ENCODE results near the gene CLTCL1.
"Not testable (repeated sequence)": the region's sequence is repeated elsewhere in the genome, so short reads cannot be mapped to it uniquely, and the experiment has no call there.

The CLTCL1 gene

DNA sequence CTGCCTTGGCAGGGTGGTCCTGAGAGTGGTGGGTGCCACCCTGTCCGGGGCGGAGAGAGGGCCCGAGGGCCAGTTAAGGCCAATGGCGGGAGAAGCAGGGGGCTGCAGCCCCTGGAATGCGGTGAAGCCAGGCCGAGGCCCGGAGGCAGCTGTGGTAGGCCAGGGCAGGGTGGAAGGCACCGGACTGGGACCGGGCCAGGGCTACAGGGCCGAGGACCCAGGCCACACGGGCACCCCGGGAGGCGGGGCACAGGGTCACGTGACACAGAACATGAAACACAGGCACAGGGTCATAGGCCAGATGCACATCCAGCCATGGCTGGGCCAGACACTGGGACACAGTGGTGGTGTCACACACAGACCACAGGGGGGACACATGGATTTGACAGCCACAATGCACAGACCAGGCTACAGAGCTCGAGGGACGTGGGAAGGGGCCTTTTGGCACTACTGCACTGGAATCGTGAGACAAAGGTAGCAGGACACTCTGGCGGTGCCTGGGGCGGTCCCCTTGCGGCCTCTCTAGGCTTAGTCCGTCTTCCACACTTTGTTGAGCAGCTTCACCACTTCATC is 115.8 kb downstream of the CLTCL1 start:
- no peak for DNase-seq

DNA sequence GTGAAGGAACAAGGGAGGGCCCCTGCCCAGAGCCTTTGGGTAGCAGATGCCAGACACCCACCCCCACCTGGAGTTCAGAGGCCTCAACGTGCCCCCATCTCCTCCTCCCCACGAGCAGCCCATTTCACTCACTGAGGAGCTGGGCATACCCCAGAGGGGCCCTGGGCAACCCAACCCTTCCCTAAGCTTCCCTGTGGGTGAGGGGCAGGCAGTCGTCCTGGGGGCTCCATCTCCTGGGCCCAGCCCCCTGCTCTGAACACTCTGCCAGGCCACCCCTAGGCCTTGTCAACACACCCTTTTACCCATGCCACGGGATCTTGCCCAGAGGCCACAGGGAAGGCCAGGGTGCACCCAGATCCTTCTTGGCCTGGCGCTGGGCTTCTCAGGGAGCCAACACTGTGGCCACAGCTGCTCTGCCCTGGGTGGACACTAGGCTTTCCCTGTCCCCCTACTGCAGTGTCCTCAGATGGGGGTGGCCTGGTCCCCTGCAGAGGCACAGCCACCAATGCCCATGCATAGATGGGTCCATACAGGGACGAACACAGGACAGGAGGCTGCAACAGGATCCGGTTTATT is 116.4 kb downstream of the CLTCL1 start:
- no peak for DNase-seq

DNA sequence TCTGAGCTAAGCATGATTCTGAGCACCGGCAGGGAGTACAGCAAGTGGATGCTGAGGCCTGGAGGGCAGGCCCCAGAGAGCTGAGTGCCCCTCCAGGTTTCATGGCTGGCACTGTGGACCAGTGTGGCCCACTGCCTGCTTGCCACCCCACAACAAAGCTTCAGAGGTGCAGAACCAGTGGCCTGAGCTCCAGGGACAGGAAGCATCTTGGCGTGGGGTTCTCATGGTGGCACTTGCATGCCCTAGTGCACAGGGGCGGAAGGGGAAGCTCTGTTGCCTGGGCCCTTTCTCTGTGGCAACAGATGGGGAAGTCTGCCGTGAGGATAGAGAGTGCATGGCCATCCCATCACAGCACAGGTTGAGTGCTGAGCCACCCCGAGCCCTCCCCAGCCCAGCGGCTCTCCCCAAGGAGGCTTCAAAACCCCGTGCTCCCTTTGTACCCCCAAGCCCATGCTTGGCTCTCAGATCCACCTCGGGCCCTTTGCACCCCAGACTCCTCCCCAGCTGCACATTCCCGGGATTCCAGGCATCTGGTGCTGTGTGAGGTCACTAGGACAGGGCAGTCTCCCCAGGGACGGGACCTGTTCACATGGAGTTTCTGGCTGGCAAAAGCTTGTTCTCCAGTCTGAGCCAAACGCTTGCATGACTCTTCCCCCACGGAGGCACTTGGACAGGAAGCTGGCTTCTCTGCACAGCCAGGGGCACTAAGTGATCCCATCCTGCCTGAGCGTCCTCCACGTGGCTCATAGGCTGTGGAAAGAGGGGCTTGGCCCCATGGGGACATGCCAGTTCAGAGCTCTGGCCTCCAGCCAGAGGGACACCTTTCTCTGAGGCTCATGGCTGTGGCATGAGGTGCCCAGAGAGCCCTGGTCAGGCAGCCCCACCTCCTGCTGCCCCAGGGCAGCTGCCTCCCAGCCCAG is 117.2 kb downstream of the CLTCL1 start:
- DNase-seq, result peak in 2 of 14 donors; percentile 12 to 24

DNA sequence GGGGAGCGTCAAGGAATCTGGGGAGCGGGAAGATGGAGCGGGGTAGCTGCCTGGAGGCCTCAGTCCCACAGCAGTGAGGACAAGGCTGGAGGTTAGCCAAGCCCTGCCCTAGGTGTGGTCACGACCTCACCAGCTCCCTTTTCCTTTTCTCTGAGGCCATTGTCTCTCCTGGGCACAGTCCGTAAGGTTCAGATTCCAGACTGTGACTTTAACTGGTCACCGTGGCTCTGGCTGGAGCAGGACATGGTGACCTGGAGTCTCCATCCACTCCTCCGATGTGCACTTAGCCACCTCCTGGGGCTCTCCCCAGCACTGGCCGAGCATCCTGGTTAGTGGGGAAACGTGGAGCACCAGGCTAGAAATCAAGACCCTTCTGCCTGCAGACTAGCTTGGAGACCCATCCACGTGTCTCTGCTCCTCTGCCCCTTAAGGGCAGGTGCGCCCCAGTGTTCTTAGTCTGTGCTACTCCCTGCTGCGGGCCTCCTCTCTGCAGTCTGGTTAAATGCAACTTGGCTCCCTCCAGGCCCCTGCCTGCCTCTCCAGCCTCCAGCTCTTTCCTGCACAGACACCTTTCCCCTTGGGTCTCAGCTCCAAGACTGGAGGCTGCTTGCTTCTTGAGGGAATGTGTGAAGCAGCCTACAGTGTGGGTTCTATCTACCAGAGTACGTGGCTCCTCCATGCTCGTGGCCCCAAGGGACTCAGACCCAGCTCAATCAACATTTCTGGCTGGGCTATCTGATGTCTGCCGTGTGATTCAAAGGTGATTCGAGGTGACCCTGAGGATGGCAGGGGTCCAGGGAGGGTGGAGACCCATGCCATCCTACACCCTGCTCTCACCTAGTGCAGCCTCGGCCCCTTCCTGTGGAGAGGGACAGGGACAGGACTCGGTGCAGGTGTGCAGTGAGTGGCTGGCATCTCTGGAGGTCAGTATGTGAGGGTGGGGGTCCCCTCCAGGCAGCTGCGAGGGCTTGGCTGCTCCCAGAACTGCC is 118.2 kb downstream of the CLTCL1 start:
- DNase-seq, result no peak

DNA sequence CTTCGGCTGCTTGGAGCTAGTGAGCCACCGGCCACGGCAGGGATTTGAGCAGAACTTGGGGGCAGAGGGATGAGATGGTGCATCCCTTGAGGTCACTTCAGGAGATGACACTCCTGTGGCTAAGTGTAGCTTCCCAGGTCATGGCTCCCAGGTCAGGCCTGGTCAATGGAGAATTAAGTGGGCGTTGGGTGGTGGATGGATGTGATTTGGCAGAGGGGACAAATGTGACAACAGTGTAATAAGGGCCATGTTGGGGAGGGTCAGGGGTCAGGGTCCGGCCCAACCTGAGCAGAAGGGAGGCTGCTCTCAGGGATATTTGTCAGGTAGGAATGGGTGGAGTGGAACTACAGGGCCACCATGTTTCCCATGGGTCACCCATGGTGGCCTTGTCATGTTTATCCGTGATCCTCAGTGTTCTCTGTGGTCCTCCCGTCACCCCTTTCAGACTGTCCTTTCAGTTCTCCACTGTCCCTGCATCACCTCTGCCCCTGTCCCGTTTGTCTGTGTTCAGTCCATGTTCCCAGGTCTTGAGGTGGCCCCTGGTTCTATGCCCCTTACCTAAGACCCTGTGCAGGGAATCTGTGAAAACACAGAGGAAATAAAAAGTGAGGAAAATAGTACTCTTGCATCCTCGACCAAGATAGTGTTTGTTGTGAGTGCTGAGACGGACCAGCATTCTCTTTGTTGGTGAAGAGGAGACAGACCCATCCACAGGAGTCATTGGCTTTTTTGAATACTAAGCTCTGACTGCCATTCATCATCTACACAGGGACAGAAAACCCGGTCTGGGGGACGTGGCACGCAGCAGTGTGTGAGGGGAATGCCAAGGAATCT is 119.1 kb downstream of the CLTCL1 start:
- no peak for DNase-seq

DNA sequence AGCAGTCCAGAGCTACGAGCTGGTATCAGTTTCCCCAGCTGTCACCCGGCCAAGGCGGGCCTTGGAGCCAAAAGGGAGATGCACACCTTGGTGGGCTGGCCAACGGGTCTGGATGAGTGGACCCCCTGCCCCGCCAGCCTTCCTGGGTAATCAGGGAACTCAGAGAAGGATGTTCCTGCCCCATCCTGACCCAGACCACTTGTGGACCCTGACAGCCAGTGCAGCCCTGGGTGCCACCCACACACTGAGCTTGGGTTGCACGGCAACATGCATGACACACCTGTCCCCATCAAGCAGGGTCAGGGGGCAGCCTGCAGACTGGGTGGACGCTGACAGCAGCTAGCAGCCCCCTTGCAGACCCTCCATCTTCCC is 121.6 kb downstream of the CLTCL1 start:
- DNase-seq, result no peak

DNA sequence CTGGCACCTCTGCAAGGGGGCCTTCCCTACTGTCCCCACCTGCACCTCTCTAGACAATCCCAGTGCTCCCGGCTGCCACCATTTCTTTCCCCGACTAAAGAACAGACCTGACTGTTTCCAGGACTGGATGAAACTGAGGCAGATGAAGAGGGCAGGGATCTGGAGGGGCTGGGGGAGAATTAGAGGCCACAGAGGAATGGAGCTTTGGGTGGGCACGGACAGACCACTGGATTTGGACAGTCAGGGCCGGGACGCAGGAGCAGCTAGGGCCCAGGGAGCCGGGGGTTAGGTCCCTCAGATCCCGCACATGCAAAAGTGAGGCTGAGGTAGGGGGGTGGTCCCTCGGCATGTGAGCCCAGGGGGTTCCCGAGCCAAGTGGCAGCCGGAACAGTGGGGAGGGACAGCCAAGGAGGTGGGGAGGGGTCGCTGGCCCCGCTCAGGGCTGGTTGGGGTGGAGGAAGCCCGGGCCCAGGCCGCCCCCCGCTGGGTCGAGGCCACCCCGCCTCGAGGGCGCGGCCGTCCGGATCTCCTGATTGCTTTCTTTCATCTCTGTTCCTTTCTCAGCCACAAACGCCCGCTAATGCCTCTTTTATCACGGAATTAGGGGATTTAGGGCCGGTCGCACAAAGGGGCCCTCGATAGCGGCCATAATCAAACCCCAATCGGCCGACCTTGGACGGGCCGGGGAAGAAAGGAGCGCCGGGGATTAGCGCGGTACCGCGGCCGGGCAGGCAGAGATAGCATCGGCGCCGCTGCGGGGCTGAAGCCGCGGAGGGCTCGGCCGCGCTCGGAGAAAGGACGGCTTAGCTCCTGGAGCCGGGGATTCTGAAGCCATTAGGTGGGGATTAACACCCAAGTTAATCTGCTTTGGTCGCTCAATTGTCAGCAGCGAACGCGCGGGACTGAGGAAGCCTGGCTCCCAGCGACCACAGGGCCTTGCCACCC is 122.2 kb downstream of the CLTCL1 start:
- no peak for DNase-seq

DNA sequence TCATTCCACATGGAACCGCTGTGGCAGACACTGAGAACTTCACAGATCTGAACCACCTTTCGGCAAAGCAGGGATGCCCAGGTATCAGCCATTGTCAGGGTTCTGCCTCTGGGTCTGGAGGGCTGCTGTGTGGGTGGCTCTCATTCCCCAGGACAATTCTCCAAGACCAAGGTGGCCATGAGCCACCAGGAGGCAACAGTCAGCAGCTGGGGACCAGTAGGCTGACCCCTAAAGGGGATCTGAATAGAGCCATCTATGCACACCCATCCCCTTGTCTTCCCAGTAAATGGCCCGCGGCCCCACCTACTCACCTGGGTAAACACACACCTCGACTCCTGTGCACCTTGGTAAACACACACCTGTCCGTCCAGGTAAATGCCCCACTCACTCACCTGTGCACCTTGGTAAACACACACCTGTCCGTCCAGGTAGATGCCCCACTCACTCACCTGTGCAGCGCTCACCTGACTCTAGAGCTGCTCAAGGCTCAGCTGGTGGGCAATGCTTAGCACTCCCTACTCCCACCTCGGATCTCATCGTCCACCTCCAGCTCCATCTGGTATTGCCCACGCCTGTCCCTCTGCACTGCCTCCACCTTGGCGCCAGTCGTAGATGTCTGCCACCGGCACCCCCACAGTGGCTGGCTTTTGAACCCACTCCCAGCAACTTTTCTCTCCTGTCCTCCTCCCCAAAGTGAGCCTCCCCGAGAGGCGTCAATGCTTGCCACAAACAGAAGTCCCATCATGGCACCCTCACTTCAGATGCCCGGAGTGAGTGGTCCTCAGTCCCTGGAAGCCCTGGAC is 123.2 kb downstream of the CLTCL1 start:
- no peak for DNase-seq

DNA sequence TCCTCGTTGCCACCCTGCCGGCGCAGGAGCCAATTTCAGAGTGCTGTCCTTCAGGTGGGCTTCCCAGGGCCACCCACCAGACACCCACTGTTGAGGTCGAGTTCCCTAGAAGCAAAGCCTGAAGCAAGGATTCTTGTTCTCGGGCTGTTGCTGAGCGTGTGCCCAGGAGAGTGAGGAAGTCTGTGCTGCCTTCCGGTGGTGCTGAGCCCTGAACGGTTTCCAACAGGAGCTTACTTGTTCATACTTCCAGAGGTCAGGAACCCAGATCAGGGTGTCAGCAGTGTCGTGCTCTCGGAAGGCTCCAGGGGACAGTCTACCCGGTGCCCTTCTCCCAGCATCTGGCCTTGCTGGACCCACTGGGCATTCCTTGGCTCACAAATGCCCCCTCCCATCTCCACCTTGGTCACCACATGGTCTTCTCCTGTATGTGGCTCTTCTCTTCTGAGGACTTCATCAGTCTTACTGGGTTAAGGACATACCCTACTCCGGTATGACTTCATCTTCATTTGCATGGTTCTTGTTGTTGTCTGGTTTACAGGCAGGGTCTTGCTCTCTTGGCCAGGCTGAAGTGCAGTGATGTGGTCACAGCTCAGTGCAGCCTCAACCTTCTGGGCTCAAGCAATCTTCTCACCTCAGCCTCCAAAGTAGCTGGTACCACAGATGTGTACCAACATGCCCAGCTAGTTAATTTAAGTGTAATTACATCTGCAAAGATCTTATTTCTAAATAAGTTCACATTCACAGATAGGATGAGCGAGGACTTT is 124.2 kb downstream of the CLTCL1 start:
- no peak for DNase-seq

DNA sequence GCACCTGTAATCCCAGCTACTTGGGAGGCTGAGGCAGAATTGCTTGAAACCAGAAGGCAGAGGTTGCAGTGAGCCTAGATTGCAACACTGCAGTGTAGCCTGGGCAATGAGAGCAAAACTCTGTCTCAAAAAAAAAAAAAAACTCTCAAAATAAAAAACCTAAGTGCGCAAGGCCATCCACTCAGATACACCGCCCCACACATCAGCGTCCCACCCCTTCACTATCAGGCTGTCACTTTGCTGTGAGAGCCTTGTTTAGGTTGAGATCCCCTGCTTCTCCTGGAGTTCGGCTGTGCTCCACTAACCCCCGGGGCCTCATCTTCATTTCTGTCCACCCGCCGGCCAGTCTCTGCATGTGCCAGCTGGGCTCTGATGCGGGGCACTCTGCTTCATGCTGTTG is 125.1 kb downstream of the CLTCL1 start:
- no peak for DNase-seq

DNA sequence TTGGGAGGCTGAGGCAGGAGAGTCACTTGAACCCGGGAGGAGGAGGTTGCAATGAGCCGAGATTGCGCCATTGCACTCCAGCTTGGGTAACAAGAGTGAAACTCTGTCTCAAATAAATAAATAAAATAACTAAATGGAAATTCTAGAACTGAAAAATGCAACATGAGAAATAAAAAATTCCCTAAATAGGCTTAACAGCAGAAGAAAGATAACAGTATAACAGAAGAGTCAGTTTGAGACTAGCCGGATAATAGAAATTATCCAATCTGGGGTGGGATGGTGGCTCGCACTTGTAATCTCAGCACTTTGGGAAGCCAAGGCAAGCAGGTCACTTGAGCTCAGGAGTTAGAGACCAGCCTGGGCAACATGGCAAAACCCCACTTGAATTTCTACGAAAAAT is 127.1 kb downstream of the CLTCL1 start:
- no peak for DNase-seq

DNA sequence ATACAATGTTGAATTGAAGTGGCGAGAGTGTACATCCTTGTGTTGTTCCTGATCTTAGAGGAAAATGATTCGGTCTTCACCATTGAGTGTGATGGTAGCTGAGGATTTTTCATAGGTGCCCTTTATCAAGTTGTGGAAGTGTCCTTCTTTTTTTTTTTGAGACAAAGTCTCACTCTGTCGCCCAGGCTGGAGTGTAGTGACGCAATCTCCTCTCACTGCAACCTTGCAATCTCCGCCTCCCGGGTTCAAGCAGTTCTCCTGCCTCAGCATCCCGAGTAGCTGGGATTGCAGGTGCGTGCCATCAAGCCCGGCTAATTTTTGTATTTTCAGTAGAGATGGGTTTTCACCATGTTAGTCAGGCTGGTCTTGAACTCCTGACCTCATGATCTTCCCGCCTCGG is 132.9 kb downstream of the CLTCL1 start:
- not testable (repeated sequence) for DNase-seq

DNA sequence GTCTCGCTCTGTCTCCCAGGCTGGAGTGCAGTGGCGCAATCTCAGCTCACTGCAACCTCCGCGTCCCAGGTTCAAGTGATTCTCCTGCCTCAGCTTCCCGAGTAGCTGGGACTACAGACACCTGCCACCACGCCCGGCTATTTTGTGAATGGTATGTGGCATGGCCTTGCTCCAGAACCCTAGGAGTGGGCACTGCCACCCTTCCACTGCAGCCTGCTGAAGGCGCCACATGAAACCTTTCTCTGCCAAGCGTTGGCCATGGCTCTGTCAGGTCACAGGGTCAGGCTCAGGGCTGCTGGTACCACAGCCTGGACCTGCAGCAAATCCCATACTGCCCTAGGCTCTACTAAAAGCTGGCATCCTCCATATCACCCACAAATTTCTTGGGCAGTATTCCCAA is 135.4 kb downstream of the CLTCL1 start:
- DNase-seq, result not testable (repeated sequence)

DNA sequence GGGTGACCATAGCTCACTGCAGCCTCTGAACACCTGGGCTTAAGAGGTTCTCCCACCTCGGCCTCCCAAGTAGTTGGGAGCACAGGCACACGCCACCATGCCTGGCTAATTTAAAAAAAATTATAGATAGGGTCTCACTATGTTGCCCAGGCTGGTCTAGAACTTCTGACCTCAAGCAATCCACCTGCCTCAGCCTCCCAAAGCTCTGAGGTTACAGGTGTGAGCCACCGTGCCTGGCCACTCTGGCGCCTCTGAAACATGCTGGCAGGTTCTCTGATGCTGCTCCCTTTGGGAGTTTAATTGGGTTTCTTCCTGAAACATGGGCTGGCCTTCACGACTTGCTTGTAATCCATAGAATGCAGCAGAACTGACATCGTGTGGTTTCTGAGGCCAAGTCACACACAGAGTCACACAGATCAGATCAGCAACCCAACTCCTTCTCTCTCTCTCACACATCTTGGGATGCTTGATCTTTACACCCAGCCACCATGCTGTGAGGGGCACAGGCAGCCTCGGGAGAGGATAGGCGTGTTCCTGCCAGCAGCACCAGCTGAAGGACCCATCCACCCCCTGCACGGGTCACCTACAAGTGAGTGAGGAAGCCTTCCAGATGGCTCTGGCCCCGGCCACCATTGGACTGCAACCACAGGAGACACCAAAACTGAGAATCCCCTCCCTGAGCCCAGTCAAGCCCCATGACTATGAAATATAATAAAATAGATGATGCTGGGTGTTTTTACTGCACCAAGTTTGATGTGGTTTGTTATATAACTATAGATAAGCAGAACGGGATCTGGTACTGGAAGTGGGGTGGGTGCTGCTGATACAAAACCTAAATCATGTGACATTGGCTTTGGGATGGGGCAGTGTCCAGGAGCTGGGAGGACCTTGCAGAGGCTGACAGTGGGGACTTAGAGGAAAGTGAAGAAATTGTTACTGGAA is 138.3 kb downstream of the CLTCL1 start:
- no peak for DNase-seq

DNA sequence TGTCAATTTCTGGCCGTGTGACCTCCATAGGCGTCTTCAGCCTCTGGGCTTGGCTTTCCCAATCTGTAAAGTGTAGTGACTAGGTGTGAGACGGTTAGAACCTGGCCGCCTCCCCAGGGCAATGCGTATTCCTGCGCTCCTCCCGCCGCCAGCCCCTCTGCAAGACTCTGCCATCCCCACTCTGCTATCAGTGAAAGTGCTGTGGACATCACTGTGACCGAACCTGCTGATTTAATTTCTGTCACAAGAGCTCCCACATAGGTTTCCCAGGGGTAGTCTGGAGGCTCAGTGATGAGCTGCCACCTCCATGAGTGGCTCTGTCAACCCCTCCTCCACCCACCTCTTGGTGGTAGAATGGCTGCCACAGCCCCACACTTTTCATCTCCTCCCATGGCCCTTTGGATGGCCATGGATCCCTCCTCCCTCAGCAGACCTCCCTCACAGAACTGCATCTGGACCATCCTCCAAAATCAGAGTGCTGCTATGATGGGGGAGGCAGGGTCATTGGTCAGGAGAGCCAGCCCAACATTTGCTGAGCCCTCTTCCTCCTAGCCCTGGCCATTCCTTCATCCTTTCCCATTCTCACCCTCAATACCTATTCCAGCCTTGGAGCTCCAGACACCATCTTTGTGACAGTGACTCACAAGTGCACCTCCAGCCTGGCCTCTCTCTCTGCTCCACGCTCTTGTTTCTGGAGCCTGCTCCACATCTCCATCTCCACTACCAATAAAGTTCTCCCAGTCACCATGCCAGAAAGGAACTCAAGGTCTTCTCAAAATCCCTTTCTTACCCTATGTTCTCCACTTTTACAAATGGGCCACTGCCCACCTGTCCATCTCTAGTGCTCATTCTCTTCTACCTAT is 140.0 kb downstream of the CLTCL1 start:
- DNase-seq, result no peak

DNA sequence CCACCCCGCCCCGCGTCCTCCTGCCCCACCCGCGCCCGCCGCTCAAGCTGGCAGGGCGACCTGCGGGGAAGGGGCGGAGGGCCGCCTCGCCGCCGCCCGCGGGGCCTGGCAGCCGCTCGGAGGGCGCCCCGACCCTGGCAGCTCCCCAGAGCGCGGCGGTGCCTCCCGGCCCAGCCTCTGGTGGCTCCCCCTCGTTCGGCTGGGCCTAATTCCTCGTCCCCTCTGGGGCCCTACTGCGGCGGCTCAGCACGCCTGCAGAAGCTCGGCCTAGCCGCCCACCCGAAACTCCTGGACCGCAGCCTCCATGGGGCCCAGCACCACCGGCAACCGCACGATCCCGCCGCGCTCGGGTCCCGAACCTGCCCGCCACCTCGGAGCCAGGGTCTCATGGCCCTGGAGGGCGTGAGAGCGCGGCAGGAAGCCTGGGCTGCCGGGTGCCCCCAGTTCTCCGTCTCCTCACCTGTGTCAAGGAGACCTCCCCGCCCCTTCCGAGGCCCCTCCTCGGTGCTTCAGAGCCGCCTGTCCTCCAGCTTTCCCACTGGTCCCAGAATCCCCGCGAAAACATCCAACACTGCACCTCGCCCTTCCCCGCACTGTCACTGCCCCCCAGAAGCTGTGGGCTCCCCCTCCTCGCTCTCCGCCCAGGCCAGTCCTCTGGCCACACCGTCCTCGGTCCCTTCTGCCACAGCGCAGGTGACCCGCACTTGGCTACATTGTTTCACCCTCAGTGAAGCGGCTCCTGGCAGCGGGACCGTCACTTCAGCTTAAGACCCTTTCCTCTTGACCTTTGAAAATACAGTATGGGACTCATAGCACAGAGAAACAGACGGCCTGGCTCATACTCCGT is 140.8 kb downstream of the CLTCL1 start:
- no peak for DNase-seq
